A549 treated with dexamethasone at 1 μM for 4 hours (cell line): ENCODE results near the gene AZGP1. TPM values are rescaled to one million over a fixed set of nuclear protein-coding genes. Genes with fewer than 3 reads are reported as not detected.

Source experiments
- total RNA-seq: library from RNA; stranded (reverse); fragments of 200-300 nt; extraction: Qiagen RNA extraction; gene quantifications from 5 replicates; pipeline ENCODE4 v1.2.3, GENCODE V29; 2022

Gene AZGP1
- total RNA-seq = 0.21 to 0.22 TPM in 2 of 5 replicates, not detected in the others

GRCh38 chr7:99975782-99976521, at the start of gene AZGP1:
Gene AZGP1 (minus strand): TSS chr7:99976031. CDS start chr7:99976020, 11 bp downstream.

GRCh38 chr7:100015232-100016214, 39.7 kb upstream of the AZGP1 start, which contains the start of gene ZKSCAN1:
Gene ZKSCAN1 (plus strand): TSS chr7:100015596. CDS start chr7:100023507, 7,911 bp downstream.

GRCh38 chr7:99928994-99929729, 46.7 kb downstream of the AZGP1 start, which contains the start of gene GJC3:
Gene GJC3 (minus strand): TSS chr7:99929620. CDS start chr7:99929620, 0 bp downstream.

GRCh38 chr7:99918959-99919813, 56.6 kb downstream of the AZGP1 start, which contains the start of gene TRIM4:
Gene TRIM4 (minus strand): TSS chr7:99919530. CDS start chr7:99919401, 129 bp downstream.

Other genes with a start within 250 kb of the AZGP1 start
- gene CYP3A7, start 240.8 kb downstream of the AZGP1 start, total RNA-seq = not detected in 5 replicates
- 0.05 to 0.14 TPM (median 0.08 TPM) in 4 of 5 replicates, not detected in the other for gene CYP3A4, start 191.8 kb downstream of the AZGP1 start, total RNA-seq
- not detected in 5 replicates for gene CYP3A43, start 148.0 kb downstream of the AZGP1 start, total RNA-seq
- not detected in 5 replicates for gene OR2AE1, start 99.0 kb downstream of the AZGP1 start, total RNA-seq
- 24.5 to 26.8 TPM (median 25.8 TPM) in 5 replicates for gene TRIM4, start 56.5 kb downstream of the AZGP1 start, total RNA-seq
- 0.08 to 0.15 TPM (median 0.09 TPM) in 3 of 5 replicates, not detected in the others for gene GJC3, start 46.4 kb downstream of the AZGP1 start, total RNA-seq
- gene ZKSCAN1, start 39.6 kb upstream of the AZGP1 start, total RNA-seq = 7.5 to 12.8 TPM (median 10.7 TPM) in 5 replicates
- 10.5 to 11.7 TPM (median 11.0 TPM) in 5 replicates for gene ZSCAN21, start 73.7 kb upstream of the AZGP1 start, total RNA-seq
- gene ZNF3, start 105.7 kb upstream of the AZGP1 start, total RNA-seq = 18.4 to 21.8 TPM (median 20.4 TPM) in 5 replicates
- gene COPS6, start 112.9 kb upstream of the AZGP1 start, total RNA-seq = 155 to 191 TPM (median 173 TPM) in 5 replicates
- gene MCM7, start 125.4 kb upstream of the AZGP1 start, total RNA-seq = 214 to 235 TPM (median 230 TPM) in 5 replicates
- gene AP4M1, start 125.6 kb upstream of the AZGP1 start, total RNA-seq = 12.2 to 13.3 TPM (median 12.9 TPM) in 5 replicates
- gene TAF6, start 143.3 kb upstream of the AZGP1 start, total RNA-seq = 54.7 to 70.6 TPM (median 67.5 TPM) in 5 replicates
- 8.1 to 10.4 TPM (median 9.5 TPM) in 5 replicates for gene CNPY4, start 143.6 kb upstream of the AZGP1 start, total RNA-seq
- gene MBLAC1, start 150.9 kb upstream of the AZGP1 start, total RNA-seq = 1.8 to 2.7 TPM (median 2.5 TPM) in 5 replicates
- gene LAMTOR4, start 172.9 kb upstream of the AZGP1 start, total RNA-seq = 122 to 148 TPM (median 137 TPM) in 5 replicates
- 7.3 to 14.2 TPM (median 12.1 TPM) in 5 replicates for gene TRAPPC14, start 182.7 kb upstream of the AZGP1 start, total RNA-seq
- 0.04 to 0.09 TPM (median 0.05 TPM) in 4 of 5 replicates, not detected in the other for gene GAL3ST4, start 192.6 kb upstream of the AZGP1 start, total RNA-seq
- gene GPC2, start 201.3 kb upstream of the AZGP1 start, total RNA-seq = 0.39 to 0.75 TPM (median 0.69 TPM) in 5 replicates
- gene STAG3, start 201.9 kb upstream of the AZGP1 start, total RNA-seq = 0.16 to 0.35 TPM (median 0.24 TPM) in 4 of 5 replicates, not detected in the other
- gene PVRIG, start 243.9 kb upstream of the AZGP1 start, total RNA-seq = not detected in 5 replicates